ENCODE results near the gene CRACR2A.

- TF ChIP-seq EP300 (IDR thresholded peaks at IDR 0.05): no peak
- no peak for TF ChIP-seq CTCF (IDR thresholded peaks at IDR 0.05)
- TF ChIP-seq MAFK (IDR thresholded peaks at IDR 0.05; ENCODE audit: partially characterized antibody): no peak
Observed at GRCh38 chr12:3684449-3685051, 68.4 kb downstream of the CRACR2A start.

Measured in A549 (cell line).